Measurements from ENCODE around the gene SLFN11. TPM values are rescaled to one million over a fixed set of nuclear protein-coding genes. Genes with fewer than 3 reads are reported as not detected.

The SLFN11 gene
- total RNA-seq, 4 donors from 2014 or later: 53.7 to 79.6 (median 61.8) TPM

DNA sequence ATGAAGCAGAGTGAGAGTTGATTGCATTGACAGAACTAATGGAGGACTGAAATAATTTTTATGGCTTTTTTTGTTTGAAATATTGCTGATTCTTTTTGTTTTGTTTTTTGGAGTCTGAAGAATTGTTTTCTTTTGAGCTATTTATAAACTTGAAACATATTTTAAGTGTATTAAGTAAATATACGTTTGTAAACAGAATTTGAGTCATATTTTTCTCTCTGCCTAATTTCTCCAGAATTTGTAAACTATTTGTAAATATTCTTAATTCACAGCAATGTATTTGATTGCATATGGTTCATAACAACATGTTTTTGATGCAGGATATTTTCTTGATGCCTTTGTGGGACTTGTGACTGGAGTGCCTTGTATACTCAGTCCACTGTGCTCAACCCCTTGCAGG is 50.7 kb downstream of the SLFN11 start:
- TF ChIP-seq, protein P1, sequence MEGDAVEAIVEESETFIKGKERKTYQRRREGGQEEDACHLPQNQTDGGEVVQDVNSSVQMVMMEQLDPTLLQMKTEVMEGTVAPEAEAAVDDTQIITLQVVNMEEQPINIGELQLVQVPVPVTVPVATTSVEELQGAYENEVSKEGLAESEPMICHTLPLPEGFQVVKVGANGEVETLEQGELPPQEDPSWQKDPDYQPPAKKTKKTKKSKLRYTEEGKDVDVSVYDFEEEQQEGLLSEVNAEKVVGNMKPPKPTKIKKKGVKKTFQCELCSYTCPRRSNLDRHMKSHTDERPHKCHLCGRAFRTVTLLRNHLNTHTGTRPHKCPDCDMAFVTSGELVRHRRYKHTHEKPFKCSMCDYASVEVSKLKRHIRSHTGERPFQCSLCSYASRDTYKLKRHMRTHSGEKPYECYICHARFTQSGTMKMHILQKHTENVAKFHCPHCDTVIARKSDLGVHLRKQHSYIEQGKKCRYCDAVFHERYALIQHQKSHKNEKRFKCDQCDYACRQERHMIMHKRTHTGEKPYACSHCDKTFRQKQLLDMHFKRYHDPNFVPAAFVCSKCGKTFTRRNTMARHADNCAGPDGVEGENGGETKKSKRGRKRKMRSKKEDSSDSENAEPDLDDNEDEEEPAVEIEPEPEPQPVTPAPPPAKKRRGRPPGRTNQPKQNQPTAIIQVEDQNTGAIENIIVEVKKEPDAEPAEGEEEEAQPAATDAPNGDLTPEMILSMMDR (IDR thresholded peaks at IDR 0.05; ENCODE audit: low read depth): no peak

DNA sequence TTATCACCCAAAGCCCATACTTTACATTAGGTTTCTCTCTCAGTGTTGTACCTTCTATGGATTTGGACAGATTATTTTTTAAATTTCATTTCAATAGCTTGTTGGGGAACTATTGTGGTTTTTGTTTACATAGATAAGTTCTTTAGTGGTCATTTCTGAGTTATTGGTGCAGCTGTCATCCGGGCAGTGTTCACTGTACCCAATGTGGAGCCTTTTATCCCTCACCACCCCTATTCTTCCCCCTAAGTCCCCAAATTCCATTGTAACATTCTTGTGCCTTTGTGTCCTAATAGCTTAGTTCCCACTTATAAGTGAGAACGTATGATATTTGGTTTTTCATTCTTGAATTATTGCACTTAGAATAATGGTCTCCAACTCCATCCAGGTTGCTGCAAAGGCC is 57.5 kb downstream of the SLFN11 start:
- TF ChIP-seq, protein P1 (IDR thresholded peaks at IDR 0.05; ENCODE audit: low read depth): no peak

DNA sequence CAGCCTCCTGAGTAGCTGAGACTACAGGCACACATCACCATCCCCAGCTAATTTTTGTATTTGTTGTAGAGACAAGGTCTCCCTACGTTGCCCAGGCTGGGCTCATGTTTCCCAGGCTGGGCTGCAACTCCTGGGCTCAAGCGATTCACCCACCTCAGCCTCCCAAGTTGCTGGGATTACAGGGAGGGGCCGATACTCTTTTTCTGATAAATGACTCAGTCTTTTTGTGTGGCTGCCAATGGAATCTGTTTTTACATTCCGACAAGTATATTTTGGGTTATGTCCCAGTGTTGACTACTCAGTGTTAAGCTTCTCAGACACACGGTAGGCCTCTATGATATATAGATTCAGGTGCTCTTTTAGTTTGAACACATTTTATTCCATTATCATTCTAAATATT is 58.1 kb downstream of the SLFN11 start:
- TF ChIP-seq, protein P1 (IDR thresholded peaks at IDR 0.05; ENCODE audit: low read depth): no peak

DNA sequence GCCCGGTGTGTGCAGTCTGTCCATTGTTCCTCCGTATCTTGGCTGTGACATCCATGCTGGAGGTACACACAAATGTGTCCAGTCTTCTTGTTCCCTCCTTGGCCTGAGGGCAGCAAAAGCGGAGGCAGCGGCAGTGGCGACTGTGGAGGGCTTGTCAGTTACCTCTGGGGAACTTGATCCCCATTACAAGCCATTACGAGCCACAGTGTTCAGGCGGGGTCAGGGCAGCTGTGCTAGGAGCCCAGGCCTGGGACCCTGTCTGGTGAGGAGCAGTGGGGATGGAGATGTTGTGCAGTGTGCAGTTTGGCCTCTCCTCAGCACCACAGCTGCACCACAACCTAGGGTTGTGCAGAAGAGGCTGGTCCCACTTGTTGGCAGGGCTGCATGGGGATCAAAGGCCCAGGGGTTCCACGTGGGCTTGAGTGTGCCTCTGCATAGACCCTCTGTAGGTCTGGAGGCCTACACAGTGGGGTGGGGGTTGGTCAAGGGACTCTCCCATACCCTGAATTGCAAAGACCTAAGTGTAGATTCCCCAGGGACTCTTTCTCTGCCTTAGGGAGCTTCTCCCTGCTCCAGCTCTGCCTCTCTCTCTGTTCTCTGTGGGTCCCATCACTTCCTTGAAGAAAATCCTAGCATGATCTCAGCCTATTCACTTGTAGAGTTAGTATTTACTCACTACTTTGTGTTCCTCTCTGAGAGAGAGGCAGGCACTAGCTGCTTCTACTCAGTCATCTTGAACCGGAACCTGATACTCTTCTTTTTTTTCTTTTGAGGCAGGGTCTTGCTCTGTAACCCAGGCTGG is 58.8 kb downstream of the SLFN11 start:
- TF ChIP-seq, protein P1 (IDR thresholded peaks at IDR 0.05; ENCODE audit: low read depth): no peak

DNA sequence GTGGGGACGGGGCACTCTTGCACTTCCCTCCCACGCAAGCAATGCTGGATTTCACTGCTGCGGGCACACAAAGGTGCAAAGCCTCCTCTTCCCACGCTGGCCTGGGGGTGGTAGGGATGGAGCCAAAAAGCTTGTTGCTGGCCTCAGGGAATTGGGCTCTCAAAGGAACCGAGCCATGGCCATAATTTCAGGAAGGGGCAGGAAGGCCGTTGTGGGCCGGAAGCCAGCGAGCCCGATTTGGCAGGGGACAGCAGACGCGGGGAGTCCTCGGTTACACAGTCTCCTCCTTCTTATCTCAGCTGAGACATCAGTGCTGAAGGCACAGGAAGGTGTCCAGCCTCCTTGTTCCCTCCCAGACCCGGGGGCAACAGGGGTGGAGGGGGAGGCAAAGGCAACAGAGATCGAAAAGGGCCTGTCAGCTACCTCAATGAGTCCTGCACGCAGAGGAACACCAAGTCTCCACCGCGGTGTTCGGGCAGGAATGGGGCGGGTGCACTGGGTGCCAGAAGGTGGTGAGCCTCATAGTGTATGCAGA is 59.5 kb downstream of the SLFN11 start:
- TF ChIP-seq, protein P1 (IDR thresholded peaks at IDR 0.05; ENCODE audit: low read depth): no peak

DNA sequence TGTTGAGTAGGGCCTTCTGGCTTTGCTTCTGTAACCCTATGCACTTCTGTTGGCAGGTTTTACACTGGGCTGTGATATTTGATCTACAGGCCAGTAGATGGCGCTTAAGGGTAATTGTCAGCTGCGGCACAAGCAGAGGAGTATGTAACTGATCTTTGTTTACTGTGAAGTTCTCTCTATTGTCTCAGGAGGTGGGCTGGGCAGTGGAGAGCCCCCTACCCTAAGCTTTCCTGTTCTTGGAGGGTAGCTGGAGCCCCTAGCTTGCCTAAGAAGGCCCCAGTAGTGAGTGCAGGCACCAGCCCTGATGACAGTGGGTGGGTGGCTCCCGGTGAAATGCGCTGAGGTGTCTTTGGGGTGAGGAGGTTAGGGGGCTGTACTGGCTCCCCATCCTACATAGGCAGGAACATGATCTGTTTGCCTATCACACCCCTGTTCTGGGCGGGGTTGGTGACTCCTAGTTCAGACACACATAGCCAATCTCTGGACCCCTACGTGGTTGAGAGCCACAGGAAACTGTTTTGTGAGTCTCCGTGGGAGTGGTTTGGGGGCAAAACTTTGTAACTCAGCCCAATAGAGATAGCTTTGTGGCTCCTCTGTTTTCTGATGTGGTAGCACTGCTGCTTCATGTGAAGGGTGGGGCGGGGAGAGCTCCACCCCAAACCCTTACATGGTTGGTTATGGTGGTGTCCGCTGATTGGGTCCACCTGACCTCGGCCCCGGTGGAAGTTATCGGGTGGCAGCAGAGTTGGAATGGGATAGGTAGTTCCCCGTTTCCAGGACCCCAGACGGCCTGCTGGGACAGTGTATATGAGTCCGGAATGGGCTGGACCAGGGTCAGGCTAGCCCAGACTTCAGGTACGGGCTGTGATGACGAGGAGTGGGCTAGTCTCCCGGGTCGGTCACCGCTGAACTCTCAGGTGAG is 60.4 kb downstream of the SLFN11 start:
- TF ChIP-seq, protein P1 (IDR thresholded peaks at IDR 0.05; ENCODE audit: low read depth): no peak

DNA sequence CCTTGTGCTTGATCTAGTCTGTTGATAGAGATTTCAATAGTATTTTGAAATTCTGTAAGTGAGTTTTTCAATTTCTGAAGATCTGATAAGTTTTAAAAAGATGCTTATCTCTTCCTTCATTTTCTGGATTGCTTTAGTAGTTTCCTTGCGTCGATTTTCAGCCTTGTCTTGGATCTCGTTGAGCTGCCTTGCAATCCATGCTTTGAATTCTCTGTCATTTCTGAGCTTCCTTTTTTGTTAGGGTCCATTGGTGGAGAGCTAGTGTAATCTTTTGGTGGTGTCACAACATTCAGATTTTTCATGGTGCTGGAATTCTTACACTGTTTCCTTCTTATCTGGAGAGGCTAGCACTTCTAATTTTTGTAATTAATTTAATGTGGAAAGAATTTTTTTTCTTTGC is 61.1 kb downstream of the SLFN11 start:
- TF ChIP-seq, protein P1 (IDR thresholded peaks at IDR 0.05; ENCODE audit: low read depth): no peak

Measured in subcutaneous adipose tissue (tissue), 4 donors.